NCI-H146 treated with DMSO at 0.1 percent for 48 hours (cell line): ENCODE measurements around the gene NOX5.

Experiments used
- DNase-seq: peaks from one replicate; lab custom pipeline; 2025; ENCODE audit not compliant: unreplicated experiment; lab: John Stamatoyannopoulos, UW

The NOX5 gene

DNA sequence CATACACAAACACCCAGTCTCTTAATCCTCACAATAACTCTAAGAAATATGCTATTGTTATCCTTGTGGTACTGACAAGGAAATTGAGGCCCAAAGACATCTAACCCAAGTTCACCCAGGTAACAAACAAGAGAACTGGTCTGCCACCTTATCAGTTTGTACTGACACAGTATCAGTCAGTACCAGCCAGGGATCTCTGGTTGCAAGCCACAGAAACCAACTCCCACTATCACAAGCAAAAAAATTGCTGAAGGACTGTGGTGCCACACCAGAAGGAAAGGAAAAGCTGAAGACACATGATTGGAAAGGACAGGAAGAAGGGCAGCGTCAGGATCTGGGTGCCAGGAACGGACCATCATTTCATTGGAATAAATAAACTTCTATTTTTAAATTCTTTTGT is 82.1 kb downstream of the NOX5 start:
- DNase-seq, result no peak

GRCh38 chr15:69098771-69099170 is 84.3 kb downstream of the NOX5 start:
- DNase-seq, result no peak

- no peak for DNase-seq
Measured at GRCh38 chr15:69099941-69100340, 85.4 kb downstream of the NOX5 start.

DNA sequence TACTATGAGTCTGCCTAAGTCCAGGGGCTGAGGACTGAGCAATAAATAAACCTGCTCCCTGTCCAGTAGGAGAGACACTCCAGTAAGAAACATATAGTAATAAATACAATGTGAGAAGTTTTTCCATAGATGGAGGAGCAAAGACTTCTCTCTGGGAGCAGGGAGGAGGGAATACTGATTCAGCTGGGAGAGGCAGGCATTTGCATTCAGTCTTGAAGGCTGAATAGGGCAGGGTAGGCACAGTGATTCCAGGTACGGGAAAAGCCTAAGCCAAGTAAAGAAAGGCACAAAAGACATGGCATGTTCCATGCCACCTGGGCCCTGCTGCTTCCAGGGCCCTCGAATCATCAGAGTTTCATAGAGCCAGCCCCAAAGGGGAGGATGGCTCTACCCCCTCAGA is 86.3 kb downstream of the NOX5 start:
- DNase-seq, result no peak

- peak; percentile 54 for DNase-seq
Measured at GRCh38 chr15:69104050-69104750, 89.7 kb downstream of the NOX5 start.

- DNase-seq, result no peak
Measured at GRCh38 chr15:69105451-69105985, 91.0 kb downstream of the NOX5 start.

GRCh38 chr15:69107025-69107620 is 92.6 kb downstream of the NOX5 start:
- no peak for DNase-seq
